K562 (cell line): ENCODE results near the gene LEAP2. TPM values are rescaled to one million over a fixed set of nuclear protein-coding genes. Genes with fewer than 3 reads are reported as not detected.

Experiments used
- ATAC-seq: fragments of 200-7000 bp; cut with Tn5 transposase; 3 replicates; pipeline ENCODE4 v1.9.1; 2020; ENCODE audit warnings: moderate library complexity
- BruUV-seq: library from RNA; stranded (reverse); fragments of 400-500 nt; replicated peaks from 2 replicates; lab custom pipeline; 2021; lab: Mats Ljungman, UMichigan
- CTCF ChIA-PET: fragments of 300-600 bp; formaldehyde crosslinking; extraction: SDS; loops from one replicate; lab custom pipeline; 2021; ENCODE audit warnings: low intra/inter-chr PET ratio; lab: Yijun Ruan, JAX
- POLR2A ChIA-PET: fragments of 300-600, 350-650 bp; sonication (Branson Sonifier 250); formaldehyde crosslinking; extraction: SDS; loops from one replicate; lab custom pipeline; 2021; ENCODE audit warnings: antibody characterized with exemption, inconsistent platforms; lab: Yijun Ruan, JAX
- DNase-seq, 4 experiments: peaks; one replicate each; pipeline versions ENCODE4 v3.0.0 to v3.0.0-alpha.2; 2011 to 2018; ENCODE audit warnings: low spot score in 3 of 4, mixed read lengths in 3 of 4; ENCODE audit errors: extremely low read depth in 1 of 4
- FAIRE-seq: peaks from 2 replicates; lab custom pipeline; 2011; peaks lifted over from hg19 to GRCh38; lab: Jason Lieb, UNC
- H2AFZ ChIP-seq: 2 replicates; pipeline ENCODE4 v1.6.0; 2011; ENCODE audit warnings: low read depth, low read length, control low read depth, inconsistent platforms
- H3K27ac ChIP-seq: fragments of 200-600 bp; 3 replicates; pipeline ENCODE4 v1.8.0; 2011; ENCODE audit warnings: low read depth, mild to moderate bottlenecking, control low read depth, inconsistent platforms, low read length, moderate library complexity, mixed read lengths; ENCODE audit errors: extremely low read depth
- H3K27me3 ChIP-seq, 2 experiments: fragments of 300-600 bp in 1 of 2; 2 replicates in 1 of 2; 3 replicates in 1 of 2; pipeline versions ENCODE4 v1.6.0 to v1.8.0; 2011; ENCODE audit warnings: inconsistent platforms in 2 of 2, low read length in 2 of 2, mild to moderate bottlenecking in 1 of 2, mixed read lengths in 1 of 2, moderate library complexity in 1 of 2; ENCODE audit not compliant: control insufficient read depth in 2 of 2, insufficient read depth in 2 of 2
- H3K36me3 ChIP-seq: fragments of 300-600 bp; 3 replicates; pipeline ENCODE4 v1.8.0; 2011; ENCODE audit warnings: mild to moderate bottlenecking, low read length, inconsistent platforms; ENCODE audit not compliant: control insufficient read depth, insufficient read depth
- H3K4me1 ChIP-seq, 2 experiments: fragments of 200-600 bp in 1 of 2; replicated peaks in 1 of 2; 2 replicates in 1 of 2; 3 replicates in 1 of 2; pipeline versions ENCODE4 v1.5.1 to v1.8.0; 2011; ENCODE audit warnings: inconsistent platforms in 2 of 2, low read length in 2 of 2, mild to moderate bottlenecking in 1 of 2, mixed read lengths in 1 of 2, moderate library complexity in 1 of 2; ENCODE audit not compliant: control insufficient read depth in 2 of 2, insufficient read depth in 2 of 2
- H3K4me2 ChIP-seq: 2 replicates; pipeline ENCODE4 v1.6.1; 2011; ENCODE audit warnings: low read length, control low read depth, inconsistent platforms, mixed read lengths; ENCODE audit not compliant: insufficient read depth
- H3K4me3 ChIP-seq: fragments of 200-600 bp; sonication (generic), shearing (Covaris generic); 2 replicates; pipeline ENCODE4 v1.5.1; 2016; ENCODE audit warnings: control low read depth, inconsistent platforms
- H3K79me2 ChIP-seq: fragments of 200-600 bp; 3 replicates; pipeline ENCODE4 v1.8.0; 2011; ENCODE audit warnings: low read length, inconsistent platforms; ENCODE audit not compliant: control insufficient read depth, insufficient read depth
- H3K9ac ChIP-seq, 2 experiments: 2 replicates each; pipeline versions ENCODE4 v1.6.0 to v1.6.1; 2011; ENCODE audit warnings: low read depth in 2 of 2, low read length in 2 of 2, control low read depth in 1 of 2, inconsistent platforms in 1 of 2, mild to moderate bottlenecking in 1 of 2, mixed read lengths in 1 of 2; ENCODE audit not compliant: insufficient read depth in 1 of 2
- H3K9me1 ChIP-seq: one replicate; pipeline ENCODE4 v1.6.0; 2011; ENCODE audit warnings: inconsistent platforms, mild to moderate bottlenecking, low read length, moderate library complexity; ENCODE audit not compliant: control insufficient read depth, insufficient read depth
- H3K9me3 ChIP-seq: replicated peaks from 2 replicates; pipeline ENCODE4 v1.5.1; 2011; ENCODE audit warnings: low read depth, low read length, inconsistent platforms; ENCODE audit not compliant: control insufficient read depth, insufficient read depth
- H4K20me1 ChIP-seq: replicated peaks from 2 replicates; pipeline ENCODE4 v1.6.1; 2011; ENCODE audit warnings: low read length, inconsistent platforms, mixed read lengths; ENCODE audit not compliant: control insufficient read depth, insufficient read depth
- EGR1 ChIP-seq: fragments of 450-650 bp; conservative IDR thresholded peaks from 2 replicates; pipeline ENCODE4 v1.6.1; 2017; ENCODE audit warnings: mild to moderate bottlenecking
- PKNOX1 ChIP-seq: fragments of 450-650 bp; IDR thresholded peaks from 2 replicates; pipeline ENCODE4 v1.6.1; 2016
- POLR2AphosphoS2 ChIP-seq: IDR thresholded peaks from 2 replicates; pipeline ENCODE4 v1.6.1; 2012; ENCODE audit warnings: low read length, improper control_type of control experiment
- SMC3 ChIP-seq: conservative IDR thresholded peaks from 2 replicates; pipeline ENCODE4 v1.6.1; 2011; ENCODE audit warnings: low read depth, low read length, improper control_type of control experiment; ENCODE audit not compliant: insufficient read depth
- SUPT5H ChIP-seq: fragments of 450-650 bp; IDR thresholded peaks from 2 replicates; pipeline ENCODE4 v1.6.1; 2016
- ZNF12 ChIP-seq: sonication (generic); formaldehyde crosslinking; IDR thresholded peaks from 2 replicates; pipeline ENCODE4 v1.4.0; 2020; ENCODE audit warnings: mild to moderate bottlenecking, missing genetic modification reagents
- WGBS: fragments of 100-300 bp; shearing (Covaris generic); methylation state at CpG from one replicate; pipeline ENCODE4 v1.1.6; 2016; ENCODE audit warnings: low coverage, mixed read lengths; ENCODE audit not compliant: insufficient coverage; ENCODE audit errors: missing lambda C conversion rate; 5-methylcytosine and 5-hydroxymethylcytosine counted together
- in situ Hi-C: fragments of 300-500 bp; cut with MboI; formaldehyde crosslinking; loops from 4 replicates; pipeline ENCODE4 v1.15.0; 2018; ENCODE audit warnings: inconsistent platforms, mixed read lengths
- intact Hi-C: fragments of 100-400 bp; cut with micrococcal nuclease; formaldehyde crosslinking; loops from 2 replicates; pipeline ENCODE4 v1.14.2; 2022
- polyA plus RNA-seq, 8 experiments: library from polyadenylated mRNA; depleted of rRNA in 4 of 8; stranded (reverse) in 5 of 8; unstranded in 3 of 8; fragments of >200 nt; fragmentation: Nextera tagmentation in 2 of 8; fragmentation: Illumina TruSeq in 1 of 8; extraction: Ambion mirVana in 2 of 8; extraction: Trizol in 1 of 8; gene quantifications; 2 replicates each; pipeline versions ENCODE4 v1.2.1 to v1.2.3, GENCODE V29; 2011 to 2014; ENCODE audit warnings: inconsistent platforms in 1 of 8, missing spikeins in 1 of 8
- total RNA-seq, 7 experiments: library from RNA; depleted of rRNA in 6 of 7; stranded (reverse); fragments of >200 nt in 6 of 7; fragmentation: Illumina TruSeq in 2 of 7; extraction: Trizol in 2 of 7; gene quantifications; 2 replicates each; pipeline versions ENCODE4 v1.2.1 to v1.2.3, GENCODE V29; 2011 to 2021; ENCODE audit warnings: low replicate concordance in 1 of 7

LEAP2 gene
- total and polyA plus RNA-seq, 9 of the 15 experiments (the other 6 are each of a cell fraction or from before 2014, with no cell fraction given), result 1.1 to 5.6 (median 2.5) TPM

- in situ Hi-C loops, result loop anchor here (5.0 kb wide), 1 partner anchor 344 kb away; no protein-coding TSS in a partner anchor
- FAIRE-seq, result no peak
- Histone ChIP-seq H3K27me3 (no peaks in the 10 kb centered on the region), H3K79me2 (peaks cover 23% of the 10 kb centered on the region), H3K4me1 (peaks cover 10 to 27% of the 10 kb centered on the region in 2 experiments), H3K9me3 (no peaks in the 10 kb centered on the region), H3K9ac (no peak overlapping the region), H3K27ac (no peak overlapping the region), H3K4me2 (no peak overlapping the region), H4K20me1 (peaks cover 4% of the 10 kb centered on the region; the same call in 1 of the 2 replicates), H3K4me3 (no peak overlapping the region), H3K9me1 (no peaks in the 10 kb centered on the region), H3K36me3 (peaks cover 59% of the 10 kb centered on the region), H2AFZ (no peak overlapping the region)
- no peak for ATAC-seq
- ChIA-PET POLR2A (interaction anchor here (0.6 to 2.0 kb wide), 8 partner anchors 9 to 642 kb away, joined by 3 to 7 read pairs (median 4); no protein-coding TSS in a partner anchor), CTCF (no interaction called here)
- intact Hi-C loops, result no loop called here
- 51% methylated on average over 2 of the region's 2 CpGs for WGBS
- no TSS peak for BruUV-seq
- TF ChIP-seq POLR2AphosphoS2 (peak; percentile 27; the same call in 1 of the 2 replicates), SUPT5H (0 out of 2 replicates have a peak, but pooled peaks have one; percentile 0), ZNF12 (no peak)
- DNase-seq, result no peak
Observed at GRCh38 chr5:132870801-132871200, 2.7 kb upstream of the LEAP2 start.

- in situ Hi-C loops, result loop anchor here (5.0 kb wide), 1 partner anchor 344 kb away; no protein-coding TSS in a partner anchor
- CTCF ChIA-PET, result no interaction called here
- POLR2A ChIA-PET, result interaction anchor here (0.6 to 1.4 kb wide), 9 partner anchors 8 to 788 kb away, joined by 3 to 7 read pairs (median 3); no protein-coding TSS in a partner anchor
- H3K9ac ChIP-seq, result no peak overlapping the region; a peak in 1 of 4 replicates
- H3K4me3 ChIP-seq, result no peak overlapping the region
- H4K20me1 ChIP-seq, result peaks cover 4% of the 10 kb centered on the region; the same call in 1 of the 2 replicates
- H2AFZ ChIP-seq, result no peak overlapping the region
- DNase-seq (peak in 1 of 4 experiments; percentile 32), ATAC-seq (peak; percentile 11; the same call in 2 of the 3 replicates), FAIRE-seq (peak; percentile 6)
- peaks cover 20% of the 10 kb centered on the region for H3K79me2 ChIP-seq
- peak overlapping the region; percentile 12; the same call in 1 of the 2 replicates for H3K4me2 ChIP-seq
- no peaks in the 10 kb centered on the region for H3K9me1 ChIP-seq
- no peaks in the 10 kb centered on the region for H3K9me3 ChIP-seq
- BruUV-seq, result no TSS peak
- WGBS, result 67% methylated on average over 5 of the region's 5 CpGs
- intact Hi-C loops, result no loop called here
- H3K27me3 ChIP-seq, result no peaks in the 10 kb centered on the region
- H3K27ac ChIP-seq, result peak overlapping the region; percentile 28; the same call in 1 of the 3 replicates
- peaks cover 66% of the 10 kb centered on the region for H3K36me3 ChIP-seq
- peaks cover 3 to 25% of the 10 kb centered on the region in 2 experiments; a peak in 4 of 5 replicates for H3K4me1 ChIP-seq
- TF ChIP-seq EGR1, result peak; percentile 54; the same call in 1 of the 2 replicates
- 0 out of 2 replicates have a peak, but pooled peaks have one; percentile 38 for TF ChIP-seq PKNOX1
- TF ChIP-seq SMC3, result no peak
Observed at GRCh38 chr5:132871459-132872284, 1.8 kb upstream of the LEAP2 start.
